ENCODE data around the gene CXorf66. TPM values are rescaled to one million over a fixed set of nuclear protein-coding genes. Genes with fewer than 3 reads are reported as not detected.

CXorf66 gene
- total and polyA plus RNA-seq, 2 of the 4 experiments (the other 2 are of a cell fraction): not detected

DNA sequence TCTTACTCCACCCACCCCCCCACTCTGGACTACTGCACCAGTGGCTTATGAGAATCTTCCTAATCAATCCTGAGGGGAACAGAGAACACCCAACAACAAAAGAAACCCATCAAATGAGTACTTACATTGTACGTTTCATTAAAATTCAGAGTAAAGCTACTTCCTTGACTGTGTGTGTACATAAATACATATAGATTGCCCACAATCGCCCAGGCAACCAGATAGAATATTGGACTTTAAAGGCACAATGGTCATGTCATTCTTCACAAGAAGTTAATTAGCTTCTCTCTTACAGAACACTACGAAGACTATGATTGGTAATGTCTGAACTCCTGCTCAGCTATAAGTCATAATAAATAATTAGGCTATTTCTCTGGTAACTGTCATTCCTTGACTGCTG is 20.2 kb downstream of the CXorf66 start:
- no peak overlapping the region for H4K91ac ChIP-seq (ENCODE audit: insufficient read depth, low read depth, low read length)
- H3K79me1 ChIP-seq (ENCODE audit: low read depth in 1 of 2, low read length in 2 of 2): no peaks in the 10 kb centered on the region
- BruUV-seq (replicated peaks): no TSS peak
- POLR2A ChIA-PET (ENCODE audit: unreplicated experiment): no interaction called here
- no peak overlapping the region for H3K4me3 ChIP-seq (ENCODE audit: insufficient read depth, low read depth, low read length)
- H3K14ac ChIP-seq (replicated peaks; ENCODE audit: low read depth, low read length): no peak overlapping the region
- ATAC-seq (ENCODE audit: low read depth) (no peak), DNase-seq (no peak)
- no peak overlapping the region for H3K23ac ChIP-seq (ENCODE audit: low read depth, low read length)
- H2BK20ac ChIP-seq (ENCODE audit: low read depth, low read length): no peak overlapping the region
- H3K4ac ChIP-seq (ENCODE audit: low read depth, low read length): no peak overlapping the region
- dilution Hi-C loops (cut with HindIII; ENCODE audit: low sequenced_read_pairs, unreplicated experiment) (no loop called here), in situ Hi-C loops (cut with MboI; ENCODE audit: low sequenced_read_pairs) (no loop called here), intact Hi-C loops (cut with micrococcal nuclease) (no loop called here)
- no peak overlapping the region for H3K4me2 ChIP-seq (ENCODE audit: low read depth, low read length)
- H2BK15ac ChIP-seq (ENCODE audit: low read depth, low read length): no peak overlapping the region
- no peaks in the 10 kb centered on the region for H3K4me1 ChIP-seq (ENCODE audit: control insufficient read depth, insufficient read depth, low read length)
- no peaks in the 10 kb centered on the region for H3K36me3 ChIP-seq (ENCODE audit: control insufficient read depth, insufficient read depth, low read length)
- H2AFZ ChIP-seq (replicated peaks; ENCODE audit: low read length, poor library complexity): no peak overlapping the region
- no peak overlapping the region for H4K5ac ChIP-seq (ENCODE audit: low read depth, low read length)
- no peak overlapping the region for H3K18ac ChIP-seq (ENCODE audit: low read depth, low read length)
- no peak overlapping the region for H4K8ac ChIP-seq (ENCODE audit: low read depth in 2 of 2, low read length in 2 of 2)
- no peak overlapping the region for H2AK5ac ChIP-seq (ENCODE audit: low read depth, low read length)
- H3K27ac ChIP-seq (ENCODE audit: insufficient read depth, low read length): no peak overlapping the region
- H2BK120ac ChIP-seq (ENCODE audit: low read depth, low read length): no peak overlapping the region
- no peaks in the 10 kb centered on the region for H3K27me3 ChIP-seq (ENCODE audit: control insufficient read depth, insufficient read depth, low read length)
- H4K20me1 ChIP-seq (ENCODE audit: insufficient read depth, low read length): no peaks in the 10 kb centered on the region
- no peak overlapping the region for H3K9ac ChIP-seq (ENCODE audit: low read depth, low read length)
- no peak overlapping the region for H2AK9ac ChIP-seq (replicated peaks; ENCODE audit: low read depth, low read length, poor library complexity)
- TF ChIP-seq ELK1 (IDR thresholded peaks at IDR 0.05; ENCODE audit: borderline replicate concordance, low read depth, low read length) (no peak), CHD1 (IDR thresholded peaks at IDR 0.05; ENCODE audit: low read depth, low read length) (no peak), MAZ (IDR thresholded peaks at IDR 0.05; ENCODE audit: borderline replicate concordance, low read depth, low read length) (no peak), BHLHE40 (IDR thresholded peaks at IDR 0.05; ENCODE audit: low read depth, low read length) (no peak), CTCF (conservative IDR thresholded peaks at IDR 0.05; ENCODE audit: low read depth, low read length) (no peak), RCOR1 (IDR thresholded peaks at IDR 0.05; ENCODE audit: insufficient replicate concordance, low read length) (no peak), POLR2A (IDR thresholded peaks at IDR 0.05; ENCODE audit: low read depth, low read length) (no peak)
- CTCF ChIA-PET: no interaction called here
- no CpG with 5 or more reads among the region's 3 CpGs for WGBS, 2 experiments (ENCODE audit: extremely low coverage in 2 of 2, insufficient read length in 1 of 2)
- H3K9me3 ChIP-seq (ENCODE audit: control insufficient read depth, insufficient read depth, low read length): no peaks in the 10 kb centered on the region
- H3K56ac ChIP-seq (ENCODE audit: extremely low read depth, insufficient read depth, low read length): no peak overlapping the region
- H2BK5ac ChIP-seq (ENCODE audit: low read depth, low read length, poor library complexity, severe bottlenecking): no peak overlapping the region
- no peaks in the 10 kb centered on the region for H3K9me1 ChIP-seq (ENCODE audit: insufficient read depth, low read length)

Data from IMR-90 (cell line).